Neural crest cell (in vitro differentiated cells): ENCODE data around the gene MIAT. TPM values are rescaled to one million over a fixed set of nuclear protein-coding genes. Genes with fewer than 3 reads are reported as not detected.

ENCODE experiments used
- DNase-seq: peaks from one replicate; pipeline ENCODE4 v3.0.0; 2021; ENCODE audit warnings: low read depth, mixed read lengths, low spot score
- H3K27ac Mint-ChIP-seq: one replicate; pipeline ENCODE4 v1.8.0; 2021; ENCODE audit warnings: mild to moderate bottlenecking, mixed read lengths; ENCODE audit not compliant: unreplicated experiment
- H3K27me3 Mint-ChIP-seq: 2 replicates; pipeline ENCODE4 v1.8.0; 2021; ENCODE audit warnings: low read depth, mild to moderate bottlenecking, mixed read lengths
- H3K36me3 Mint-ChIP-seq: 2 replicates; pipeline ENCODE4 v1.8.0; 2021; ENCODE audit warnings: low read depth, mild to moderate bottlenecking, mixed read lengths
- H3K4me1 Mint-ChIP-seq: 2 replicates; pipeline ENCODE4 v1.8.0; 2021; ENCODE audit warnings: mixed read lengths
- H3K4me3 Mint-ChIP-seq: one replicate; pipeline ENCODE4 v1.8.0; 2021; ENCODE audit warnings: mild to moderate bottlenecking, mixed read lengths
- H3K9me3 Mint-ChIP-seq: 2 replicates; pipeline ENCODE4 v1.8.0; 2021; ENCODE audit warnings: mixed read lengths
- total RNA-seq: library from RNA; stranded (reverse); gene quantifications from 2 replicates; pipeline ENCODE4 v1.2.1, GENCODE V29; 2021
- TF ChIP-seq, protein P1 (sequence below): fragments of 200-600 bp; sonication (generic); conservative IDR thresholded peaks from 2 replicates; pipeline ENCODE4 v1.5.0; 2021; ENCODE audit warnings: antibody characterized with exemption, mild to moderate bottlenecking

The MIAT gene
- total RNA-seq, 1 donor from 2014 or later: 45.6 TPM

DNA sequence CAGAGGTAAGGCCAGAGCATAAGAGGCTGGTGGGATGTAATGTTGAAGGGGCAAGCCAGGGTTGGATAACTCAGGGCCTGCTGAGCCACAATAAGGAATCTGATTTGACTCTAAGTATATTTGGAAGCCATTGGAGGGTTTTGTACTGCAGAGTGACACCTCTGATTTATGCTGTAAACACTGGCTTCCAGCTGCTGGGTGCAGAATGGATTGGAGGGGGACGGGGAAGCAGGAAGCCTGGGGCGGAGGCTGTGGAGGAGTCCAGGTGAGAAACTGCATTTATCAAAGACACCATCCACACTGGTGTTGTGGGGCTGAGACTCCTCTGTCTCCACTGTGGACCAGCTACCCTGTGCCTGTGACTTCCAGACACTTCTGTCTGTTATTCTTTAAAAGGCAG, 26.8 kb downstream of the MIAT start:
- Mint-ChIP-seq H3K4me1 (peaks cover 16% of the 10 kb centered on the region), H3K27ac (no peak overlapping the region), H3K36me3 (peaks cover 3% of the 10 kb centered on the region), H3K9me3 (no peaks in the 10 kb centered on the region), H3K27me3 (peaks cover 3% of the 10 kb centered on the region), H3K4me3 (no peak overlapping the region)
- TF ChIP-seq, protein P1, sequence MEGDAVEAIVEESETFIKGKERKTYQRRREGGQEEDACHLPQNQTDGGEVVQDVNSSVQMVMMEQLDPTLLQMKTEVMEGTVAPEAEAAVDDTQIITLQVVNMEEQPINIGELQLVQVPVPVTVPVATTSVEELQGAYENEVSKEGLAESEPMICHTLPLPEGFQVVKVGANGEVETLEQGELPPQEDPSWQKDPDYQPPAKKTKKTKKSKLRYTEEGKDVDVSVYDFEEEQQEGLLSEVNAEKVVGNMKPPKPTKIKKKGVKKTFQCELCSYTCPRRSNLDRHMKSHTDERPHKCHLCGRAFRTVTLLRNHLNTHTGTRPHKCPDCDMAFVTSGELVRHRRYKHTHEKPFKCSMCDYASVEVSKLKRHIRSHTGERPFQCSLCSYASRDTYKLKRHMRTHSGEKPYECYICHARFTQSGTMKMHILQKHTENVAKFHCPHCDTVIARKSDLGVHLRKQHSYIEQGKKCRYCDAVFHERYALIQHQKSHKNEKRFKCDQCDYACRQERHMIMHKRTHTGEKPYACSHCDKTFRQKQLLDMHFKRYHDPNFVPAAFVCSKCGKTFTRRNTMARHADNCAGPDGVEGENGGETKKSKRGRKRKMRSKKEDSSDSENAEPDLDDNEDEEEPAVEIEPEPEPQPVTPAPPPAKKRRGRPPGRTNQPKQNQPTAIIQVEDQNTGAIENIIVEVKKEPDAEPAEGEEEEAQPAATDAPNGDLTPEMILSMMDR: no peak
- no peak for DNase-seq

DNA sequence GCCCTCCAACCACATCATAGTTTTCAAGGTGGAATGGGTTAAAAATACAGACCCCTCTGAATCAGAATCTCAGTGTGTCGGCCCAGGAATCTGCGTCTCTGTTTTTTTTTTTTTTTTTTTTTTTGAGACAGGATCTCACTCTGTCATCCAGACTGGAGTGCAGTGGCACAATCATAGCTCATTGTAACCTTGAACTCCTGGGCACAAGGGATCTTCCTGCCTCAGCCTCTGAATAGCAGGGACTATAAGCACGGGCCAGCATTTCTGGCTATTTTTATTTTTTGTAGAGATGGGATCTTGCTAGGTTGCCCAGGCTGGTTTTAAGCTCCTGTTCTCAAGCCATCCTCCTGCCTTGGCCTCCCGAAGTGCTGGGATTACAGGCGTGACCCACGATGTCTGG, 28.2 kb downstream of the MIAT start:
- TF ChIP-seq, protein P1: no peak
- no peak overlapping the region for H3K27ac Mint-ChIP-seq
- DNase-seq: no peak
- H3K4me1 Mint-ChIP-seq: peaks cover 19% of the 10 kb centered on the region
- H3K27me3 Mint-ChIP-seq: peaks cover 10% of the 10 kb centered on the region
- no peaks in the 10 kb centered on the region for H3K9me3 Mint-ChIP-seq
- peaks cover 6% of the 10 kb centered on the region for H3K36me3 Mint-ChIP-seq
- H3K4me3 Mint-ChIP-seq: no peak overlapping the region

DNA sequence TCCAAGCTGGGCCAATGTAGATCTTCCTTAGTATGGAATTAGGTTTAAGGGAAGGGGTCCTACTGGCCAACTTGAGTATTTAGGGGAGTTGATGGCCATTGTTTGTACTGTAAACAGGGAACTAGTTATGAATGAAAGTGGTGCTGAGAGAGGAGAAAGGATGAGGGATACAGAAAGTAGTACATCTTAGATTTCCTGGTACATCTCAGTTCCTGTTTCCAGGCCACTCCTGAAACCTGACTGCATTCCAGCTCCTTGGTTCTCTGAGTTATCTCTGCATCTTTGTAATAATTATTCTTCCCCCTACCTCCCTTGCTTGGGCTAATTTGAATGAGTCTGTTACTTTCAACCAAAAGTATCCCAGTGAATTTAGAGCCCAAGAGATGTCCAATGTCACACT, 30.1 kb downstream of the MIAT start:
- TF ChIP-seq, protein P1: no peak
- Mint-ChIP-seq H3K9me3 (no peaks in the 10 kb centered on the region), H3K27ac (no peak overlapping the region), H3K36me3 (peaks cover 2% of the 10 kb centered on the region), H3K4me3 (no peak overlapping the region), H3K27me3 (peaks cover 16% of the 10 kb centered on the region), H3K4me1 (peaks cover 12% of the 10 kb centered on the region)
- DNase-seq: no peak

DNA sequence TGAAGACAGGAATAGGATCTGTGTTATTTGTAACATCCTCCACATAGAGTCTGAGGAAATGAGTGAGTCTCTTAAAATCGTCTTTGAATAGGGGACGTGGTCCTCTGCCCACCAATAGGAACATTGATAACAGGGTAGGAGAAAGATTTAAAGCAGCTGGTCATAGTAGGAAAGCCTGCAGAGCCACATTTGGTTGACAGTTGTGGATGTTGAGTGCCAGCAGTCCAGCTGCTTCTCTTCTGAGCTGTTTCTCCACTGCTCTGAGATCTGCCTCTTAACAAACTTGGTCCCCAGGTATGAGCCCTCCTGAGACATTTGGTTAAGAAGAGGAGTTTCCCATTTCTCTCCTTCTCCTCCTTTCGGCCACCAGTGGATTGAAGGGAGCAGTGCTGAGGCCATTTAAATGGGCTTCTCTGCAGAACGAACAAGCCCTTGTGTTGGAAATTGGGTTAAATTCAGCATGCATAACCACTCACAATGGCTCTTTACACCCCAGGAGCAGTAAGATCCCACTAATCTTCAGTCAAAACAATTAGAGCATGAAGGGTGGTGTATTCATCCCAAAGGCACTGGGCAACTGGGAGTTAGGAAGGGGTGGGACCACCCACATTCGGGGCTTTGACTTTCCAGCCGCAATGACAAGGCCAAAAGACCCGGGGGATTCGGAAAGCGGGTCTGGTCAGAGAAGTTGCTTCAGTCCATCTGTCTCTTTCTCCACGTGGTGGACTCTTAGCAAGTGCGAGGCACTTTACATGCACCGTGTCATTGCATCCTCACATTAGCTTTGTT, 32.3 kb downstream of the MIAT start:
- peaks cover 12% of the 10 kb centered on the region for H3K4me1 Mint-ChIP-seq
- H3K27me3 Mint-ChIP-seq: peaks cover 16% of the 10 kb centered on the region
- TF ChIP-seq, protein P1: no peak
- peaks cover 6% of the 10 kb centered on the region for H3K36me3 Mint-ChIP-seq
- no peak overlapping the region for H3K27ac Mint-ChIP-seq
- H3K4me3 Mint-ChIP-seq: no peak overlapping the region
- no peak for DNase-seq
- no peaks in the 10 kb centered on the region for H3K9me3 Mint-ChIP-seq

DNA sequence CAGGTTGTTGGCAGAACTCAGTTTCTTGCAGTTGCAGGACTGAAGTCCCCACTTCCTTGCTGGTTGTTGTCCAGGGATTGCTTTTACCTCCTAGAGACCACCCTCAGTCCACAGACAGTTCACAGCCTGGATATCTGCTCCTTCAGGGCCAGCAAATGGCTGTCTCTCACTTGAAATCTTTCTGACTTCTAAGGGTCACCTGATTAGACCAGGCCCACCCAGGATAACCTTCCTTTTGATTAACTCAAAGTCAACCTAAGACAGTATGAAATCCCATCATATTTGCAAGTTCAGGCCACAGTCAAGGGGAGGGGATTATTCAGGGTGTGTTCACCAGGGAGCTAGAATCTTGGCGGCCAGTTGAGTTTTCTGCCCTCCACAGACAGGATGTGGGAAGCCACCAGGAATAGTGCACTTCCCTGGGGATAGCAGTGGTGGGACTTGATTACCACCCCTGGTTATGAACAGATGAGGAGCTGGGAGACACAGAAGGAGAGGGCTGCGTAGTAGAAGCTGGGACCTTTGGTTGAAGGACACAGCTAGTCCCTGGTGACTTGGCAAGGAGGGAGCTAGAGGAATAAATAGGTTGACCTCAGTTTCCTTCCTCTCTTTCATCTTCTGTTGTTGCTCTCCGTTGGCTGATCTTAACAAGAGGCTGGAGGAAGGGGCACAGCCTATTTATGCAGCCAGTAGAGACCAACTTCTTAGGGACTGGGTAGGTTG, 33.4 kb downstream of the MIAT start:
- peaks cover 12% of the 10 kb centered on the region for H3K36me3 Mint-ChIP-seq
- H3K27ac Mint-ChIP-seq: no peak overlapping the region
- no peak for DNase-seq
- peaks cover 12% of the 10 kb centered on the region for H3K4me1 Mint-ChIP-seq
- peaks cover 16% of the 10 kb centered on the region for H3K27me3 Mint-ChIP-seq
- TF ChIP-seq, protein P1: no peak
- H3K4me3 Mint-ChIP-seq: no peak overlapping the region
- H3K9me3 Mint-ChIP-seq: no peaks in the 10 kb centered on the region
